Endothelial cell of umbilical vein (primary cell): ENCODE results near the gene SLC38A9. TPM values are rescaled to one million over a fixed set of nuclear protein-coding genes. Genes with fewer than 3 reads are reported as not detected.

Experiments used
- BruUV-seq: library from RNA; stranded (reverse); fragments of 400-500 nt; replicated peaks from 2 replicates; lab custom pipeline; 2021; lab: Mats Ljungman, UMichigan
- CTCF ChIA-PET: fragments of 300-600, 350-600 bp; sonication (Branson Sonifier 250); formaldehyde crosslinking; loops from one replicate; lab custom pipeline; 2021; ENCODE audit warnings: antibody characterized with exemption, inconsistent platforms; lab: Charles Lee
- POLR2A ChIA-PET: fragments of 300-600, 350-600 bp; sonication (Branson Sonifier 250); formaldehyde crosslinking; loops from one replicate; lab custom pipeline; 2021; ENCODE audit warnings: antibody characterized with exemption, inconsistent platforms; lab: Charles Lee
- DNase-seq: peaks from one replicate; pipeline ENCODE4 v3.0.0-alpha.2; 2011; ENCODE audit warnings: low read depth, low spot score
- FAIRE-seq: peaks from 2 replicates; lab custom pipeline; 2011; peaks lifted over from hg19 to GRCh38; lab: Jason Lieb, UNC
- H2AFZ ChIP-seq: 2 replicates; pipeline ENCODE4 v1.6.0; 2012; ENCODE audit warnings: low read depth, low read length, control low read depth, inconsistent platforms
- H3K27ac ChIP-seq: 2 replicates; pipeline ENCODE4 v1.5.1; 2011; ENCODE audit warnings: low read depth, mild to moderate bottlenecking, control low read depth, low read length, moderate library complexity; ENCODE audit not compliant: insufficient read depth
- H3K27me3 ChIP-seq, 2 experiments: 2 replicates each; pipeline versions ENCODE4 v1.6.0 to v1.6.1; 2011; ENCODE audit warnings: low read length in 2 of 2, mixed read lengths in 1 of 2; ENCODE audit not compliant: control insufficient read depth in 2 of 2, insufficient read depth in 2 of 2
- H3K36me3 ChIP-seq, 2 experiments: 2 replicates in 1 of 2; 3 replicates in 1 of 2; pipeline ENCODE4 v1.5.1; 2011; ENCODE audit warnings: low read length in 2 of 2, mild to moderate bottlenecking in 1 of 2, moderate library complexity in 1 of 2; ENCODE audit not compliant: control insufficient read depth in 2 of 2, insufficient read depth in 2 of 2; ENCODE audit errors: extremely low read depth in 1 of 2
- H3K4me1 ChIP-seq: 3 replicates; pipeline ENCODE4 v1.5.1; 2011; ENCODE audit warnings: mild to moderate bottlenecking, low read length; ENCODE audit not compliant: control insufficient read depth, insufficient read depth; ENCODE audit errors: extremely low read depth
- H3K4me2 ChIP-seq: 2 replicates; pipeline ENCODE4 v1.6.1; 2011; ENCODE audit warnings: low read length, control low read depth, mixed read lengths; ENCODE audit not compliant: insufficient read depth
- H3K4me3 ChIP-seq, 3 experiments: fragments of 200-600 bp in 1 of 3; sonication (generic), shearing (Covaris generic) in 1 of 3; replicated peaks in 1 of 3; 2 replicates each; pipeline ENCODE4 v1.5.1; 2011 to 2016; ENCODE audit warnings: control low read depth in 3 of 3, low read length in 3 of 3, mild to moderate bottlenecking in 2 of 3, inconsistent platforms in 1 of 3, low read depth in 1 of 3, moderate library complexity in 1 of 3; ENCODE audit not compliant: insufficient read depth in 1 of 3
- H3K79me2 ChIP-seq: 2 replicates; pipeline ENCODE4 v1.6.0; 2012; ENCODE audit warnings: low read length, inconsistent platforms; ENCODE audit not compliant: control insufficient read depth, insufficient read depth
- H3K9ac ChIP-seq: replicated peaks from 2 replicates; pipeline ENCODE3; 2011; ENCODE audit warnings: low read length, control low read depth; ENCODE audit not compliant: insufficient read depth; ENCODE audit errors: extremely low read depth
- H3K9me1 ChIP-seq: replicated peaks from 3 replicates; pipeline ENCODE4 v1.6.0; 2011; ENCODE audit warnings: mild to moderate bottlenecking, low read length; ENCODE audit not compliant: control insufficient read depth, insufficient read depth; ENCODE audit errors: extremely low read depth
- H3K9me3 ChIP-seq: replicated peaks from 2 replicates; pipeline ENCODE4 v1.5.1; 2012; ENCODE audit warnings: low read length, inconsistent platforms; ENCODE audit not compliant: control insufficient read depth, insufficient read depth
- H4K20me1 ChIP-seq: replicated peaks from 2 replicates; pipeline ENCODE3; 2011; ENCODE audit warnings: mild to moderate bottlenecking, low read length; ENCODE audit not compliant: control insufficient read depth, insufficient read depth; ENCODE audit errors: extremely low read depth
- EZH2 ChIP-seq: IDR thresholded peaks from 2 replicates; pipeline ENCODE4 v1.6.1; 2012; ENCODE audit warnings: borderline replicate concordance, low read depth, mild to moderate bottlenecking, moderate library complexity, low read length, inconsistent platforms; ENCODE audit not compliant: severe bottlenecking
- FOS ChIP-seq: IDR thresholded peaks from 2 replicates; pipeline ENCODE4 v1.6.1; 2011; ENCODE audit warnings: mild to moderate bottlenecking, low read length, moderate library complexity, borderline replicate concordance; ENCODE audit not compliant: insufficient read depth
- GATA2 ChIP-seq: IDR thresholded peaks from 2 replicates; pipeline ENCODE4 v1.7.0; 2011; ENCODE audit warnings: low read depth, mild to moderate bottlenecking, moderate library complexity, mixed read lengths, low read length; ENCODE audit not compliant: insufficient read length, insufficient read depth
- JUN ChIP-seq: IDR thresholded peaks from 2 replicates; pipeline ENCODE4 v1.6.1; 2011; ENCODE audit warnings: borderline replicate concordance, low read depth; ENCODE audit not compliant: insufficient read length, insufficient read depth
- MYC ChIP-seq: IDR thresholded peaks from one replicate; pipeline ENCODE4 v1.6.1; 2011; ENCODE audit warnings: mild to moderate bottlenecking, low read depth, low read length
- POLR2A ChIP-seq: IDR thresholded peaks from 2 replicates; pipeline ENCODE4 v1.6.1; 2012; ENCODE audit warnings: low read depth, mild to moderate bottlenecking, control low read depth, low read length
- POLR2AphosphoS5 ChIP-seq: IDR thresholded peaks from 2 replicates; pipeline ENCODE4 v1.6.1; 2012; ENCODE audit warnings: low read depth, mild to moderate bottlenecking, control low read depth, low read length, moderate library complexity; ENCODE audit not compliant: insufficient read depth
- dilution Hi-C: fragments of 300-500 bp; cut with MboI; formaldehyde crosslinking; loops from one replicate; pipeline ENCODE4 v1.15.0; 2019; ENCODE audit warnings: low sequenced_read_pairs; ENCODE audit not compliant: extremely low pct_ligation_motif_present
- intact Hi-C: fragments of 100-400 bp; cut with micrococcal nuclease; formaldehyde crosslinking; loops from one replicate; pipeline ENCODE4 v1.10.0; 2022
- polyA plus RNA-seq, 4 experiments: library from polyadenylated mRNA; depleted of rRNA in 3 of 4; stranded (reverse) in 3 of 4; unstranded in 1 of 4; fragments of >200 nt; gene quantifications; 2 replicates each; pipeline versions ENCODE4 v1.2.1 to v1.2.3, GENCODE V29; 2011 to 2012; ENCODE audit warnings: missing spikeins in 1 of 4
- total RNA-seq: library from RNA; stranded (reverse); gene quantifications from 2 replicates; pipeline ENCODE4 v1.2.3, GENCODE V29; 2021
- TF ChIP-seq, protein P1 (sequence below): IDR thresholded peaks from 2 replicates; pipeline ENCODE4 v1.6.1; 2011; ENCODE audit not compliant: insufficient read depth, insufficient read length
- TF ChIP-seq, protein P2 (sequence below), 2 donors: IDR thresholded peaks; 1 replicate in 1 of 2; 2 replicates in 1 of 2; pipeline ENCODE4 v1.5.1; 2011; ENCODE audit warnings: low read length in 2 of 2, mild to moderate bottlenecking in 2 of 2, moderate library complexity in 2 of 2, control low read depth in 1 of 2, inconsistent platforms in 1 of 2, low read depth in 1 of 2; ENCODE audit not compliant: insufficient read depth in 1 of 2; ENCODE audit errors: extremely low read depth in 1 of 2

The SLC38A9 gene
- total and polyA plus RNA-seq, 2 donors (not counting 3 experiments of a cell fraction or from before 2014, with no cell fraction given) = 14.1 to 24.9 TPM

DNA sequence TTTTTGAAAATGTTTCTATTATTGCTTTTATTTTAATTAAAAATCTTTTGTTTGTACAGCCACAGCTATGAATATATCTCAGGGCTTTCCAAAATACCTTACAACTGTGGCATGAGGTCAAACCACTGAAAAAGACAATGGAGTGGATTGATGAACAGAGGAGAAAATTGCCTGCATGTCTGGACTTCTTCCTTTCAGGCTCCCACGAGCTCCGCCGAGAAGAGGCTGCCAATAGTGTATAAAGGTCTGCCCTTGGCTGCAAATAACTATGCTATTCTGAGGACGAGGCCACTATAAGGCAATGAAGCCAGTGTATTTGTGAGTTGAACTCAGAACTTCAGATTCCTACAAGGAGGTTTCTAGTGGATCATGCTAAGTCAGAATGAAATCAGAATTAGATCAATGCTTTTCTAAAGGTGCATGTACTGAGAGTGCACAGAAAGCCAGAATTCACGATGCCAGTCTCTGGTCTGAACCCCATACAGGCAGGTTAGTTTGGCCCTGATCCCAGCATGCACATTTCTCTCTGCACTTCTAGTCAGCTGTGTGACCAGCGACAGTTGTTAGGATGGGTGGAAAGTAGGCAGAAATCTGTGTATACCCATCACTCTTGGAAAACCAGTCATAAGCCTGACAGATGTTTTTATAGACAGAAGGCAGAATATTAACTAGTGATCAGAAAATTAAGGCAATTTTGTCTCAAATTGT, 134.6 kb downstream of the SLC38A9 start:
- Histone ChIP-seq H3K9ac (no peak overlapping the region), H3K4me3 (no peak overlapping the region), H3K4me1 (no peaks in the 10 kb centered on the region), H3K4me2 (no peak overlapping the region), H3K9me3 (no peaks in the 10 kb centered on the region), H3K9me1 (no peaks in the 10 kb centered on the region), H3K27ac (no peak overlapping the region), H3K27me3 (no peaks in the 10 kb centered on the region), H4K20me1 (no peaks in the 10 kb centered on the region), H3K79me2 (no peaks in the 10 kb centered on the region), H3K36me3 (no peaks in the 10 kb centered on the region), H2AFZ (peak overlapping the region; percentile 29)
- peak; percentile 53 for FAIRE-seq
- no TSS peak for BruUV-seq
- ChIA-PET CTCF (no interaction called here), POLR2A (no interaction called here)
- dilution Hi-C loops (no loop called here), intact Hi-C loops (no loop called here)
- DNase-seq = peak; percentile 17
- TF ChIP-seq GATA2 = no peak
- no peak for TF ChIP-seq MYC
- no peak for TF ChIP-seq JUN
- TF ChIP-seq EZH2 = no peak
- TF ChIP-seq, protein P1, sequence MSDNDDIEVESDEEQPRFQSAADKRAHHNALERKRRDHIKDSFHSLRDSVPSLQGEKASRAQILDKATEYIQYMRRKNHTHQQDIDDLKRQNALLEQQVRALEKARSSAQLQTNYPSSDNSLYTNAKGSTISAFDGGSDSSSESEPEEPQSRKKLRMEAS = no peak
- TF ChIP-seq, protein P2, sequence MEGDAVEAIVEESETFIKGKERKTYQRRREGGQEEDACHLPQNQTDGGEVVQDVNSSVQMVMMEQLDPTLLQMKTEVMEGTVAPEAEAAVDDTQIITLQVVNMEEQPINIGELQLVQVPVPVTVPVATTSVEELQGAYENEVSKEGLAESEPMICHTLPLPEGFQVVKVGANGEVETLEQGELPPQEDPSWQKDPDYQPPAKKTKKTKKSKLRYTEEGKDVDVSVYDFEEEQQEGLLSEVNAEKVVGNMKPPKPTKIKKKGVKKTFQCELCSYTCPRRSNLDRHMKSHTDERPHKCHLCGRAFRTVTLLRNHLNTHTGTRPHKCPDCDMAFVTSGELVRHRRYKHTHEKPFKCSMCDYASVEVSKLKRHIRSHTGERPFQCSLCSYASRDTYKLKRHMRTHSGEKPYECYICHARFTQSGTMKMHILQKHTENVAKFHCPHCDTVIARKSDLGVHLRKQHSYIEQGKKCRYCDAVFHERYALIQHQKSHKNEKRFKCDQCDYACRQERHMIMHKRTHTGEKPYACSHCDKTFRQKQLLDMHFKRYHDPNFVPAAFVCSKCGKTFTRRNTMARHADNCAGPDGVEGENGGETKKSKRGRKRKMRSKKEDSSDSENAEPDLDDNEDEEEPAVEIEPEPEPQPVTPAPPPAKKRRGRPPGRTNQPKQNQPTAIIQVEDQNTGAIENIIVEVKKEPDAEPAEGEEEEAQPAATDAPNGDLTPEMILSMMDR (IDR thresholded peaks at IDR 0.05; ENCODE audit: extremely low read depth in 1 of 2, insufficient read depth in 1 of 2, low read depth in 1 of 2, low read length in 2 of 2) = no peak
- TF ChIP-seq POLR2AphosphoS5 = no peak
- no peak for TF ChIP-seq FOS
- TF ChIP-seq POLR2A = no peak
